ENCODE measurements around the gene ADAM12. TPM values are rescaled to one million over a fixed set of nuclear protein-coding genes. Genes with fewer than 3 reads are reported as not detected.

Gene ADAM12
- total RNA-seq, 1 experiment from 2014 or later = not detected

DNA sequence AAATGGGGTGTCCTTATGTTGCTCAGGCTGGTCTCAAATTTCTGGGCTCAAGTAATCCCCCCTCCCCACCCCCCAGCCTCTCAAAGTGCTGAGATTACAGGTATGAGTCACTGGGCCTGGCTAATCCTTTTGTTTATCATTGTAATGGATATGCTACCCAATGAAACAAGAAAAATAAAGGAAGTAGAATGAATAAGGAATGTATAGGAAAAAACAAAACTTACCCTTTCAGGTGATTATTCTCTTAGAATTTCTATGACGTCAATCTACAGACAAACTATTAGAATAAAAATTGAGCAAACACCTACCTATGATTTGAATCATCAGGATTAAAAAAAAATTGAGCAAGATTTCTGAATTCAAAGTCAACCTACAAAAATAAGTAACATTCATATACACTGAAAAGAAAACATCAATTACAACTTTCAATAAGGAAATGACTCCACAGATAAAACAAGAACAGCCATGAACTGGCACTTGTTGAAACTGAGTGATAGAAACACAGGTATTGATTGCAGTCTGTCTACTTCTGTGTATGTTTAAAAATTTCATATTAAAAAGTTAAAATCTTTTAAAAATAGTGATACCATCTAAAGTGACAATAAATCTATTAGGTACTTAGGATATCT is 12.2 kb downstream of the ADAM12 start:
- Histone ChIP-seq H4K20me1 (ENCODE audit: insufficient read depth) (no peaks in the 10 kb centered on the region), H2AFZ (ENCODE audit: low read depth, low read length, poor library complexity, severe bottlenecking) (no peak overlapping the region), H3K4me3 (replicated peaks in 1 of 2; ENCODE audit: low read depth in 1 of 2, low read length in 2 of 2) (no peak overlapping the region), H3K27me3 (ENCODE audit: insufficient read depth, low read length) (peaks cover 28% of the 10 kb centered on the region), H3K4me1 (ENCODE audit: control insufficient read depth in 1 of 2, insufficient read depth in 2 of 2, low read length in 2 of 2) (peaks cover 0 to 2% of the 10 kb centered on the region in 2 experiments; a peak in 1 of 4 replicates), H3K9me2 (ENCODE audit: insufficient read depth) (no peaks in the 10 kb centered on the region), H3K27ac (ENCODE audit: low read depth, low read length) (no peak overlapping the region), H3K79me2 (ENCODE audit: insufficient read depth, low read length) (no peaks in the 10 kb centered on the region), H3K36me3 (ENCODE audit: control insufficient read depth in 1 of 2, insufficient read depth in 2 of 2, low read length in 2 of 2) (no peaks in the 10 kb centered on the region), H3K9me3 (ENCODE audit: control insufficient read depth in 1 of 2, insufficient read depth in 1 of 2, low read depth in 1 of 2, low read length in 2 of 2) (no peaks in the 10 kb centered on the region), H3K4me2 (ENCODE audit: low read length) (no peak overlapping the region), H3K9ac (ENCODE audit: low read length) (no peak overlapping the region)
- CTCF ChIA-PET = no interaction called here
- RAD21 ChIA-PET (ENCODE audit: low non-redundant PET in 1 of 2, low total read pairs in 2 of 2, uncharacterized antibody in 2 of 2, unreplicated experiment in 2 of 2) = no interaction called here
- no peak for TF ChIP-seq JUND (IDR thresholded peaks at IDR 0.05)
- TF ChIP-seq SRF (IDR thresholded peaks at IDR 0.05; ENCODE audit: low read depth) = no peak
- TF ChIP-seq RAD21 (IDR thresholded peaks at IDR 0.05; ENCODE audit: low read depth) = no peak
- no peak for TF ChIP-seq ELF1 (IDR thresholded peaks at IDR 0.05; ENCODE audit: borderline replicate concordance, low read depth)
- TF ChIP-seq CEBPB (IDR thresholded peaks at IDR 0.05; ENCODE audit: low read depth) = no peak
- no peak for TF ChIP-seq EZH2phosphoT487 (IDR thresholded peaks at IDR 0.05; ENCODE audit: borderline replicate concordance)
- TF ChIP-seq ZNF274 (IDR thresholded peaks at IDR 0.05; ENCODE audit: low read depth, low read length) = no peak
- TF ChIP-seq TCF7L2 (IDR thresholded peaks at IDR 0.05; ENCODE audit: borderline replicate concordance, extremely low read depth, insufficient read depth, insufficient read length) = no peak
- no peak for TF ChIP-seq POLR2A (IDR thresholded peaks at IDR 0.05; ENCODE audit: borderline replicate concordance, extremely low read depth, insufficient read depth, insufficient read length)
- TF ChIP-seq YY1 (IDR thresholded peaks at IDR 0.05; ENCODE audit: extremely low read depth, insufficient replicate concordance, low read depth, low read length) = no peak
- TF ChIP-seq, protein P1, sequence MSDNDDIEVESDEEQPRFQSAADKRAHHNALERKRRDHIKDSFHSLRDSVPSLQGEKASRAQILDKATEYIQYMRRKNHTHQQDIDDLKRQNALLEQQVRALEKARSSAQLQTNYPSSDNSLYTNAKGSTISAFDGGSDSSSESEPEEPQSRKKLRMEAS (IDR thresholded peaks at IDR 0.05) = no peak
- no peak for TF ChIP-seq EGR1 (IDR thresholded peaks at IDR 0.05; ENCODE audit: low read depth)
- no peak for TF ChIP-seq EZH2 (IDR thresholded peaks at IDR 0.05)
- TF ChIP-seq ZFX (IDR thresholded peaks at IDR 0.05) = no peak
- TF ChIP-seq FOSL1 (IDR thresholded peaks at IDR 0.05; ENCODE audit: low read depth) = no peak
- TF ChIP-seq, protein P2, sequence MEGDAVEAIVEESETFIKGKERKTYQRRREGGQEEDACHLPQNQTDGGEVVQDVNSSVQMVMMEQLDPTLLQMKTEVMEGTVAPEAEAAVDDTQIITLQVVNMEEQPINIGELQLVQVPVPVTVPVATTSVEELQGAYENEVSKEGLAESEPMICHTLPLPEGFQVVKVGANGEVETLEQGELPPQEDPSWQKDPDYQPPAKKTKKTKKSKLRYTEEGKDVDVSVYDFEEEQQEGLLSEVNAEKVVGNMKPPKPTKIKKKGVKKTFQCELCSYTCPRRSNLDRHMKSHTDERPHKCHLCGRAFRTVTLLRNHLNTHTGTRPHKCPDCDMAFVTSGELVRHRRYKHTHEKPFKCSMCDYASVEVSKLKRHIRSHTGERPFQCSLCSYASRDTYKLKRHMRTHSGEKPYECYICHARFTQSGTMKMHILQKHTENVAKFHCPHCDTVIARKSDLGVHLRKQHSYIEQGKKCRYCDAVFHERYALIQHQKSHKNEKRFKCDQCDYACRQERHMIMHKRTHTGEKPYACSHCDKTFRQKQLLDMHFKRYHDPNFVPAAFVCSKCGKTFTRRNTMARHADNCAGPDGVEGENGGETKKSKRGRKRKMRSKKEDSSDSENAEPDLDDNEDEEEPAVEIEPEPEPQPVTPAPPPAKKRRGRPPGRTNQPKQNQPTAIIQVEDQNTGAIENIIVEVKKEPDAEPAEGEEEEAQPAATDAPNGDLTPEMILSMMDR (IDR thresholded peaks at IDR 0.05 in 2 of 3, conservative IDR thresholded peaks at IDR 0.05 in 1 of 3; ENCODE audit: borderline replicate concordance in 1 of 3, insufficient read depth in 1 of 3, low read depth in 2 of 3, low read length in 2 of 3) = no peak
- ATAC-seq = no peak
- intact Hi-C loops (cut with micrococcal nuclease) = no loop called here
- BruUV-seq (replicated peaks) = no TSS peak
- no peak for DNase-seq (ENCODE audit: low read depth, low spot score)
- POLR2A ChIA-PET = no interaction called here
